T follicular helper cell (primary cell): ENCODE data around the gene XYLT1.
"Not testable (repeated sequence)": the region's sequence is repeated elsewhere in the genome, so short reads cannot be mapped to it uniquely, and the experiment has no call there.

Experiments used
- DNase-seq: peaks from one replicate; pipeline ENCODE4 v3.0.0-alpha.2; 2020; ENCODE audit warnings: low read depth

XYLT1 gene

DNA sequence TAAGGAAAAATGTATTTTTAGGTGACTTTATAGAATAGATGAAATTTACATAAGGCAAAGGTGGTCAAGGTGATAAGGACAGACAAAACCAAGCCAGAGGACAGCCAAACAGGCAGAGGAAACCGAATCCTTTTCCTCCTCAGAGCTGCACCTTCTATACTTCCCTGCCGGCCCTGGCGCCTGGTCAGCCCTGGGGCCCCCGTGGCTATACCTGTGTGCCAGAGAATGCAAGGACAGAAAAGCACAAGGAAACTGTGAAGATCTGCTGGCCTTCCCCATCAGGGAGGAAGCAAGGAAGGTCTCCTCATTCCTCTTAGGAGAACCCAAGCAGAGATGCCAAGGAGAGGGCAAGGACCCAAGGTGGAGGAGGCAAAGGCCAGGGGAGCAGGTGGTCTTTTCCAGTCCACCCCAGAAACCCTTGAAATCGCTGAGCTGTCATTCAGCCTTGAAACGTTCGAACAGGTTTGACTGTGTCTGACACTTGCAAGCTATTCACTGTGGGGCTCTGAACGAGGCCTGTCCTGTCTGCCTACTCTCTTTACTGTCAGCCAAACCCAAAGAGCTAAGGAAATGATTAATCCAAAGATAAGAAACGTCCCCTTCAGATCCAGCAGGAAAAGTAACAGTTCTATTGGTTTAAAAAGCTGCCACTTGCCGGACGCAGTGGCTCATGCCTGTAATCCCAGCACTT, 114.4 kb downstream of the XYLT1 start:
- no peak for DNase-seq

- no peak for DNase-seq
These were observed 116.1 kb downstream of the XYLT1 start for GRCh38 chr16:17354685-17355084.

DNA sequence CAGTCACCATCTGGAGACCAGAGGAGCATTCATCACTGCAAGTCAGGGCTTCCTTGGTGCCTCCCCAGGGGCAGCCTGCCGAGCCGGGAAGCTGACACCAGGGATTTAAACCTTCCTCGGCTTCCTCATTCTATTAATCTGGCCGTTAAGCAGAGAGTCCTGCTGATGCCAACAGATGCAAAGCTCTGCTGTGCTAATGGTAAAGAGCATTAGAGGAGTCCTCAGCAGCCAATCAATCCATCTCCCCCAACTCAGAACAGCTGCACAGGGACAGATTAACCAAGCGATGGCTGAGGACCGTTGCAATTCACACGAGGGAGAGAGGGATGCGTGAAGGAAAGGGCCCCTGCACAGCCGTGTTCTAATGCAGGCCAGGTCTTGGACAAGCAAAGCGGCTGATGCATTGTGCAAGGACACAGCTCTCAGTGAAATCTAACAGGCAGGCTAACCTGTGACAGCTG, 116.6 kb downstream of the XYLT1 start:
- DNase-seq, result no peak

GRCh38 chr16:17353561-17353960, 117.2 kb downstream of the XYLT1 start:
- no peak for DNase-seq

DNA sequence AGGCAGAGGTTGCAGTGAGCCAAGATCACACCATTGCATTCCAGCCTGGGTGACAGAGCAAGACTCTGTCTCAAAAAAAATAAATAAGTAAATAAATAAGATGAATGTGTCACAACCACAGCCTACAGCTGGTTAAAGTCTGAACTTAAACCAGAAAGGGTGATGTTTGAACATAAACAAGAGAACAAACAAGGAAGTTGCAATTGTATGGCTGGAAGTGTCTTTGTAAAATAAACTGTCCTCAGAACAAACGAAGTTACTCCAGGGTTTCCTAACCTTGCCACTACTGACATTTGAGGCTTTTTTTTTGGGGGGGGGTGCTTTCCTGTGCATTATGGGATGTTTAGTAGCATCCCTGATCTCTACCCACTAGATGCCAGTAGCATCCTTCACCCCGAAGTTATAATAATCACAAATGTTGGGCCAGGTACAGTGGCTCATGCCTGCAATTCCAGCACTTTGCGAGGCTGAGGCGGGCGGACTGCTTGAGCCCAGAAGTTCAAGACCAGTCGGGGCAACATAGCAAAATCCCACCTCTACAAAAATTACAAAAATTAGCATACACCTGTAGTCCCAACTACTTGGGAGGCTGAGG, 119.2 kb downstream of the XYLT1 start:
- no peak for DNase-seq

DNA sequence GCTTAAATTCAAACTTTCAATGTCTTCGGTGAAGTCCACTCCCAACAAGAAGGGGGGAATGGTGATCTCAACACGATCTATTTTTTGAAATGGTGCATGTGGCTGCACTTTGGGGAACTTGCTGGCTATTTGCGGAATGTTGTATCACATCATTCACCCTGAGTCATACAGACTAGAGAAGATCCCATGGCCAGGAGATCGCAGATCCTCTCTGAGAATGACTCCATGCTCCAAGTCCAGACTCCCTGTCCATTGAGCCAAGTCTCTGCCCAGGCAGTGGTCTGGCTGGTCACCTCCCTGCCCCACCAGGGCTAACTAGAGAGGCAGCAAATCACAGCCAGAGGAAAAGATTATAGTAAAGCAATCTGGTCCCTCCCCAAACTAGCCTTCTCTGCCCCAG, 120.6 kb downstream of the XYLT1 start:
- no peak for DNase-seq

DNA sequence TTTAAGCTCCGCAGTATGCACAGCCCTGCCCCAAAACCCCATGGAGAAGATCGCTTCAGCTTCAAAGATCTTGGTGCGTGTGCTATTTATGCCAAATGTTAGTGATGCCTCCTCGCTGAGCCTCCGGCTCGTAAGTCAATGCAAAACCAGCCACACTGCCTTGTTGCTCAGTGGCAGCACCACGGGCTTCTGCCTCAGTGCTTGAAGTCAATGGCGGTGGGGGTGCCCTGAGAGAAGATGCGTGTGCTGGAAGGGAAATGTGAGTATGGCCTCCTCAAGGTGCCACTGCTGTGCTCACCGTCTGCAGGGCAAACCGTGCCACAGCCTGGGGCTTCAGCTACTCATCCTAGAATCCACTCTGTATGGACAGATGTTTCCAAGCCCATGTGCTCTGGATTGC, 121.9 kb downstream of the XYLT1 start:
- no peak for DNase-seq

DNA sequence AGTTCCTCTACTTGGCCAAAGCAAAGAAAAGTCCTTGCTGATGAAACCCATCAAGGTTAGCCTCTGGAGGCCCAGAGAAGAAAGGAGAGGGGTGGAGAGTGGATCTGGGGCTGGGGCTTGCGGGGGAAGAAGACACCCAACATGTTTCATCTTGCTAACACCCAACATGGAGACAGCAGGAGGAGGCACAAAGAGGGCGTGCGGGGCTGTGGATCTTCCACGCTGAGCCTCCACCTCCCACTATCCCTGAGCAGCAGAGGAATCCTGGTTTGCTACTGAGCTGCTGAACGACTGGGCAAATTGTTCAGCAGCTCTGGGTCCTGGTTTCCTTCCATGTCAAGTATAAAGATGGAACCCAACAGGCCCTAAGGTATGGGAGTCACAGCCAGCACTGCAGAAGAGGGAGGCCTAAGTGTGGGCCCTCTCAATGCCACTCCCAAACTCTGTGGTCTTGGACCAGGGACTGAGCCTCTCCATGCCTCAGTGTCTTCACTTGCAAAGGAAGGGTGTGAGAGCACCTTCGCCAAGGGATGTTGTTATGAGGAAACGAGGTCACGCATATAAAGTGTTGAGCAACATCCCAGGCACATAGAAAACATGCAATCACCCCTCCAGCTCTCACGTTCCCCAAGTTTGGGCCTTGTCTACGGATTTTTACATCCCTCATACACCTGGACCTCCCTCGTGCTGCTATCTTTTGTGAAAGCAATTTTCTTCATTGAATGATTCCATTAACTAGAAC, 122.5 kb downstream of the XYLT1 start:
- no peak for DNase-seq

- DNase-seq, result no peak
These were observed 123.1 kb downstream of the XYLT1 start for GRCh38 chr16:17347624-17348023.

DNA sequence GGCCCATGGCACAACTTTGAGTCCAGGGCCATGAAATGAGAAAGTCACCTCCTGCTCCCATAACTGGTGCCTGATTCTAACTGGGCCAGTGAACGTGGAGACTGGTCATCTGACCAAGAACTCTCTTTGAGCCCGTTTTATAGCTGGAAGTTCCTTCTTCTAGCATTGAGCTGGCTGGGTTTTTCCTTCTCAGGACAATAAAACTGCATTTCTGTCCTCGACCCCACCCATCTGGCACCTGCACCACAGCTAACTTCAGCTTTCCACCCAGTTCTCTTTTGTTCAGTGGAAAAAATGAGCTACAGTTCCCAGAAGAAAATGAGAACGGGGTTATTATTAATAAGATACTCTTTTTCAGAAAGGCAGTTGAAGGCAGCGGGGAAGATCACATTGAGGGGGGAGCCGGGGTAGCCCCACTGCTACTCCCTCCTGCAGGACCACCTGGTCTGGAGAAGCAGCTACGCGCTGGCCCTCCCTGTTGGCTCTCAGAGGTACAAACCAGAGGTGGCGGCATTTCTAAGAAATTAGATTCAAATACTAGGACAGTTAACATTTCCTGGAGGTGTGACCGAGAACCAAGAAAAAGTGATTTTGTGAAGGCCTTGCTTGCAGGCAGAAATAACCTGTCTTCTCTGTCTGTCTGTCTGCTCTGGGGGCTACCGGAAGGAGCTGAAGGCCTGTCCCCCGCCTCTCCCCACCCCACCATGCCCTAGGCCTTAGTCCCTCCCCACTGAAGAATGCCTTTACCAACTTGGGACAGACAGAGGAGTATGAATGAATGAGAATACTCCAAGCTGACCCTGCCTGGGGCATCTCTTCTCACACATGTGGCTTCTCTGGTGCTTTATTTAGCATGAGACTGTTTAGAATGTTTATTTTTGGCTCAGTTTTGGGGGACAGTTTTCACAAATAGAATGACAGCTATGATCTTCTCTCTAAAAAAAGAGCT, 123.9 kb downstream of the XYLT1 start:
- DNase-seq, result no peak

- DNase-seq, result no peak
These were observed 125.7 kb downstream of the XYLT1 start for GRCh38 chr16:17345043-17345442.

- no peak for DNase-seq
These were observed 127.0 kb downstream of the XYLT1 start for GRCh38 chr16:17343728-17344127.

GRCh38 chr16:17343028-17343427, 127.7 kb downstream of the XYLT1 start:
- no peak for DNase-seq

GRCh38 chr16:17342031-17342430, 128.7 kb downstream of the XYLT1 start:
- no peak for DNase-seq

DNA sequence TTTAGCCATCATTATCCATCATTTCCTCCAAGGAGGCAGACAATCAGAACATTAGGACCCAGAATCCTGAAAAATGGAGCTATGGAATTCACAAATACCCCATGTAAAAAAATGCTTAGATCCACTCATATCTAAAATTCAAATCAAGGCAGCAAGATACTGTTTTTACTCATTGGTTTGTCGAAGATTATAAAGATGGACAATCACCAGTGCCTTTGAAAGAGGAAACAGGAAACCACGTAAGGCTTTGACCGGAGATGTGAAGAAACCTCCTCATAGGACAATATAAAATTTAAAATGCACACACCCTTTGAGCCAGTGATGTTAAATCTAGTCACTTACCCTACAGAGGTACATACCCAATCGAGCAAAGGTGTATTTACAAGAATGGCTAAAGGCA, 130.0 kb downstream of the XYLT1 start:
- DNase-seq, result no peak

GRCh38 chr16:17339764-17340541, 130.8 kb downstream of the XYLT1 start:
- DNase-seq, result no peak

DNA sequence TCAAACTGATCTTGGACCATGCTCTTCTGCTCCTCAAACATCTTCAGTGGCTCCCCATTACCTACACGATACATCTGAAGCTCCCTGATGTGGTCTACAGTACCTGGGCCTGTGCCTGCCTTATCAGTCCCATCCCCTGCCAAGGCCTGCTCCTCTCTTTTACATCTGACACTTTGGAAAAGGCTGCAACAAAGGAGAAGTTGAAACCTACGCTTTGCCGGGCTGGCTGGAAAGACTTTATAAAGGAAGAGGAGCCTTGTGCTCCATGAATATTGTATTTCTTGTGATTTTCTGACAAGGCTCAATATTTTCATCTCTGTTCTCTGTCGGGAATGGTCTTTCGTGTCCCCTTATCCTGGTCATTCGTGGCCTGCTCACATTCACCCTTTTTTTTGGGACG, 132.5 kb downstream of the XYLT1 start:
- no peak for DNase-seq

- DNase-seq, result no peak
These were observed 134.2 kb downstream of the XYLT1 start for GRCh38 chr16:17336530-17336900.

- no peak for DNase-seq
These were observed 134.8 kb downstream of the XYLT1 start for GRCh38 chr16:17335826-17336529.

- DNase-seq, result not testable (repeated sequence)
These were observed 135.4 kb downstream of the XYLT1 start for GRCh38 chr16:17335406-17335805.

DNA sequence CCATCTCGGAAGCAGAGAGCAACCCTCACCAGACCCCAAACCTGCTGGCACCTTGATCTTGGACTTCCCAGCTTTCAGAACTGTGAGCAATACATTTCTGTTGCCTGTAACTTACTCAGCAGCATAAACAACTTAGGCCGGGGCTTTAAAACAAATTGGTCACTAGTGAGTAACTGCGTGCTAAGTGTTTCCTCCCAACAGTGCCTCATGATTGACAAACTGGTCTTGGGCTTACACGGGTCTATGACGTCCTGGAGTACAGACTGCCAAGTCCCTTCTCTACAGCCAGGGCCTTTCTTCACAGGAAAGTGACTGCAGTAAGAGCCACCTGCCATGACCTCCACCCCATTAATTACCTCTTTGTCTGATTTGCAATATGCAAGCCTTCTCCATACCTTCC, 136.7 kb downstream of the XYLT1 start:
- no peak for DNase-seq
